ENCODE data around the gene HIGD1A. TPM values are rescaled to one million over a fixed set of nuclear protein-coding genes. Genes with fewer than 3 reads are reported as not detected.

Gene HIGD1A
- total and polyA plus RNA-seq, 12 donors: 179 to 399 (median 331) TPM

DNA sequence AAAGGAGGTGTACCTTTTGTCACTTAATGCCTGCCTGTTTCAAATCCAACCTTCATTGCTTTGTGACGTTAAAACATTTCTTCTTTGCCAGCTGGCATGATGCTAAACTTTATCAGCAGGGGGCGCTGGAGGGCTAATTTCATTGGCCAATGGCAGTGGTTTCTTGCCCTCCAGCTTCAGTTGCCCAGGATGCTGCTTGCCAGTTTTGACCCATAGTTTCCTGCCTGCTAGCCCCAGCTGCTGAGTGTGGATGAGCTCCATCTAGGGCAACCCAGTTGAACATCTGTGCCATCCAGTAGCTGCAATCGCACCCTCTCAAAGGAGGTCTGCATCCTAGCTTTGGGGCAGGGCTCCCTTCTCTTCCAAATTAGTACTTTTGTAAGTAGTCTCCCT lies 27.0 kb upstream of the HIGD1A start:
- WGBS, 2 donors: 16 to 17% methylated on average over 3 of the region's 3 CpGs
- no peaks in the 10 kb centered on the region for H3K27me3 ChIP-seq
- ATAC-seq (peak; percentile 25 to 76 (median 66)), DNase-seq (peak; percentile 48 to 74)
- no peak overlapping the region for H3K27ac ChIP-seq
- no peak overlapping the region for H3K4me3 ChIP-seq
- peaks cover 0 to 6% (median 0%) of the 10 kb centered on the region in 9 donors for H3K4me1 ChIP-seq
- H3K9me3 ChIP-seq: no peaks in the 10 kb centered on the region
- peak; percentile 44 to 80 (median 73) for TF ChIP-seq CTCF (IDR thresholded peaks at IDR 0.05)
- intact Hi-C loops (cut with DNase I): loop anchor here (1.0 to 10.0 kb wide), 7 partner anchors 46 to 54 kb away; partner anchors contain the start of gene CYP8B1 (in 1 of the 10)
- no peaks in the 10 kb centered on the region for H3K36me3 ChIP-seq

GRCh38 chr3:42830437-42831320 lies 26.4 kb upstream of the HIGD1A start:
- H3K9me3 ChIP-seq: no peaks in the 10 kb centered on the region
- intact Hi-C loops (cut with DNase I): loop anchor here (1.0 to 10.0 kb wide), 7 partner anchors 46 to 53 kb away; partner anchors contain the start of gene CYP8B1 (in 1 of the 10)
- H3K27me3 ChIP-seq: no peaks in the 10 kb centered on the region
- peak in 5 of 8 donors; percentile 48 to 69 (median 61) for ATAC-seq
- H3K27ac ChIP-seq: no peak overlapping the region
- peaks cover 0 to 6% (median 0%) of the 10 kb centered on the region in 9 donors for H3K4me1 ChIP-seq
- H3K36me3 ChIP-seq: no peaks in the 10 kb centered on the region
- DNase-seq: no peak
- 44 to 45% methylated on average over 7 of the region's 7 CpGs for WGBS, 2 donors
- peak in 7 of 9 donors; percentile 36 to 57 (median 43) for TF ChIP-seq CTCF (IDR thresholded peaks at IDR 0.05)
- no peak overlapping the region for H3K4me3 ChIP-seq

DNA sequence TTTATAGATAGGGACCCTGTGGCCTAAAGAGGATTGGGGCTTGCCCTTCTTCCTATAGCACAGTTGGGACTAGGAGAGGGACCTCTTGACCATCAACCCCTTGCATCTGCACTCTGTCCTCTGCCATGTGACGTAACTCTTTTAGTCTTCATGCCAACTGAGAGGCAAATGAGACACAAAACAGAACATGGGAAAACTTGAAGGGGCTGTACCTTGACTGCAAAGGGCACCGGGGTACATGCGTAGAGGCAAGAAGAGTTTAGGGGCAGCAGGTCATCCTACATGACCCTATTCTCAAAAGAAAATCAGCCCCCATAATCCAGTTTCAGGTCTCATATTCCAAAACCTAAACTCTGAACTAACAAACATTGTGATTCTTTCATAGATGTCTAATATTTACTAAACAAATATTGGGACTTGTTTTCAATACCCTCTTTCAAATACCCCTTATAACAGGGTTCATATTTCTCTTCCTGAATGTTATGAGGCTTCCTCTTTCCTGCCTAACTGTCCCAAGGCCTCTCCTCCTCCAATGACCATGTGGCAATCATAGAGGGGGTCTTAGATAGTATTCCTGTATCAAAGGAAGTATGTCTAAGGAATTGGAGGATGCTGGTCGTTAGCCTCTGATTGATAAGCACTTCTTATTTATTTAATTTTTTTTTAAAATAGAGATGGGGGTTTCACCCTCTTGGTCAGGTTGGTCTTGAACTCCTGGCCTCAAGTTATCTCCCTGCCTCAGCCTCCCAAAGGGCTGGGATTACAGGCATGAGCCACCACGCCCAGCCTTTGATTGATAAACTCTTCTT lies 25.5 kb upstream of the HIGD1A start:
- intact Hi-C loops (cut with DNase I): loop anchor here in 9 of 10 donors (2.0 to 10.0 kb wide), 6 partner anchors 45 to 53 kb away; partner anchors contain the start of gene CYP8B1 (in 1 of the 9)
- peaks cover 0 to 6% (median 0%) of the 10 kb centered on the region in 9 donors for H3K4me1 ChIP-seq
- no peak for DNase-seq
- no peak overlapping the region for H3K4me3 ChIP-seq
- no peaks in the 10 kb centered on the region for H3K36me3 ChIP-seq
- WGBS, 2 donors: 74 to 75% methylated on average over 5 of the region's 5 CpGs
- no peaks in the 10 kb centered on the region for H3K9me3 ChIP-seq
- ATAC-seq: peak in 1 of 8 donors; percentile 17
- no peak overlapping the region for H3K27ac ChIP-seq
- no peaks in the 10 kb centered on the region for H3K27me3 ChIP-seq
- no peak for TF ChIP-seq CTCF (IDR thresholded peaks at IDR 0.05)

DNA sequence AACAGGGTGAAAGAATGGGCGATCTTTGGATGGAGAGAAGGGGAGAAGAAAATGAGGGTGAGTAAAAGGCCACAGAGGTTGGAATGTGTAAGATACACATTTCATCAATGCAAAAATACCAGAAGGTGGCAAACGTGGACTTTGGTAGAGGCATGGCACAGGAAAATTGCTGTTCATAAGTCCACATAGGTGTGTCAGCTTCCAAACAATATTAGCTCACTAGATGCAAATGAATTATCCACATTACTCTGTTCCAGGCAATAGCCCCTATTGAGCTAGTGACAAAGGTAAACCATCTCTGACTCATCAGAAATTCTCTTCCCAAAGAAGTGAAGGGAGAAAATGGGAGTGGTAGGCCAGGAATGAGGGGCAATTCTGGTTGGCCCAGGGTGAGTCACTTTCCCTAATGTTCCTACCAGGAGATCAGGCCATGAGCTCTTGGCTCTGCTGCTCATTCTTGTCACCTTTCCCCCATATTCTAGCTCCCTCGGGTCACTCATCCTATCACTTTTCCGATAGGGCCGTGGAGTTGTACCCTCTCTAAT lies 24.9 kb upstream of the HIGD1A start:
- no peak for DNase-seq
- Histone ChIP-seq H3K9me3 (peaks cover 0 to 4% (median 0%) of the 10 kb centered on the region in 11 donors), H3K4me1 (peaks cover 0 to 6% (median 0%) of the 10 kb centered on the region in 9 donors), H3K27me3 (no peaks in the 10 kb centered on the region), H3K36me3 (no peaks in the 10 kb centered on the region), H3K27ac (no peak overlapping the region), H3K4me3 (no peak overlapping the region)
- TF ChIP-seq CTCF (IDR thresholded peaks at IDR 0.05): no peak
- intact Hi-C loops (cut with DNase I): no loop called here
- WGBS, 2 donors: 80% methylated on average over 5 of the region's 5 CpGs
- no peak for ATAC-seq
